Measurements from ENCODE around the gene KANSL2.
A peak's percentile ranks its signal among the peaks of the same experiment; 100 is the strongest.
"Not testable (repeated sequence)": the region's sequence is repeated elsewhere in the genome, so short reads cannot be mapped to it uniquely, and the experiment has no call there.

Gene KANSL2, protein sequence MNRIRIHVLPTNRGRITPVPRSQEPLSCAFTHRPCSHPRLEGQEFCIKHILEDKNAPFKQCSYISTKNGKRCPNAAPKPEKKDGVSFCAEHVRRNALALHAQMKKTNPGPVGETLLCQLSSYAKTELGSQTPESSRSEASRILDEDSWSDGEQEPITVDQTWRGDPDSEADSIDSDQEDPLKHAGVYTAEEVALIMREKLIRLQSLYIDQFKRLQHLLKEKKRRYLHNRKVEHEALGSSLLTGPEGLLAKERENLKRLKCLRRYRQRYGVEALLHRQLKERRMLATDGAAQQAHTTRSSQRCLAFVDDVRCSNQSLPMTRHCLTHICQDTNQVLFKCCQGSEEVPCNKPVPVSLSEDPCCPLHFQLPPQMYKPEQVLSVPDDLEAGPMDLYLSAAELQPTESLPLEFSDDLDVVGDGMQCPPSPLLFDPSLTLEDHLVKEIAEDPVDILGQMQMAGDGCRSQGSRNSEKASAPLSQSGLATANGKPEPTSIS

DNA sequence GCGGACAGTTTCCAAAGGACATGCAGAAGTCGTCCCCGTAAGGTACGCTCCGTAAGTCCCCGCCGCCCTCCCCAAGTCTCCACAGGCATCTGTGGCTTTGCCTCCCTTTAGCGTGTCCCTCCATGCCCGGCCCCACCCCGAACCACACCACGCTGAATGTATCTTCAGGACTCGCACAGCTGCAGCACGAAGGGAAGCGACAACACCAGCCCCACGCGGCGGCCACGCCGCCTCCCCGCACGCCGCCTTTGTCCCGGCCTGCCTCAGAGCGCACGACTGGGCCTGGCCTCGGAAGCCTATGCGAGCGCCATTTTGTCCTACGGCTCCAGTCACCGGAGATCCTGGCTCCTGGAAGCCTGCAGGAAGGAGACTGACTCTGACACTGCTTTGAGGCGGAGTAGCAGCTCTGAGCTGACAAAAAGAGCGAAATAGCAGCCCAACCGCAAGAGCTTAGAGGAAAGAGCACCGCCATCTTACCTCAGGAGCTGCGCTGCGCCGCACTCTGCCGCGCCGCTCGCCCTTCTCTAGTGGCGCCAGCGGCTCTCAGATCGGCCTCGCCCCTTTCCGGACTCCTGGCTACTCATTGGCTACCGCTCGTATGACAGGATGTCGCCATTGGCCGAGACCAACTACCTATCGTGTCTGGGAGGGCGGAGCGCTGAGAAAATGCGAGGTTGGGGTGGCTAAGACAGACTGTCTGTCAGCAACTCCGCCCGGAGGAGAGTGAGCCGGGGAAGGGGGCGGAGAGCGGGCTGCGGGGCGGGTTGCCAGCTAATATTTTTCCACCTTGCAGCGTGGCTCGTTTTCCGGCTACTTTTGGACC lies at the start of gene KANSL2:
Gene KANSL2, minus strand, starts transcription at position 529 of the 823 bp plus-strand sequence. CDS start 606 bp downstream, outside the sequence.
- DNase-seq (ENCODE audit: low read depth), result peak; percentile 90

DNA sequence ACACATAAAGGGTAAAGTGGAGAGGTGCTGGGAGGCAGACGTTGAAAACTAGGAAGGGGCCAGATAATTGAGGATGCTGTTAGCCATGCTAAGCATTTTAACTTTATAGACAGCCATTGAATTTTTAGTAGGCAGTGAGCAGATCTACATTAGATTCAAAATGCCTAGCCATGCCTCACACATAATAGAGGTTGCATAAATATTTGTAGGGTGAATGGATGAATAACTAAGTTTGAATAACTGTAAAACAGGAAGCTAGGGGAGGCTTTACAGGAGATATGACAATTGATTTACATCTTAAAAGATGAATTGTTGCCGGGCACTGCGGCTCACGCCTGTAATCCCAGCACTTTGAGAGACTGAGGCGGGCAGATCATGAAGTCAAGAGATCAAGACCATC lies 46.8 kb upstream of the KANSL2 start:
- no peak for DNase-seq (ENCODE audit: low read depth)

DNA sequence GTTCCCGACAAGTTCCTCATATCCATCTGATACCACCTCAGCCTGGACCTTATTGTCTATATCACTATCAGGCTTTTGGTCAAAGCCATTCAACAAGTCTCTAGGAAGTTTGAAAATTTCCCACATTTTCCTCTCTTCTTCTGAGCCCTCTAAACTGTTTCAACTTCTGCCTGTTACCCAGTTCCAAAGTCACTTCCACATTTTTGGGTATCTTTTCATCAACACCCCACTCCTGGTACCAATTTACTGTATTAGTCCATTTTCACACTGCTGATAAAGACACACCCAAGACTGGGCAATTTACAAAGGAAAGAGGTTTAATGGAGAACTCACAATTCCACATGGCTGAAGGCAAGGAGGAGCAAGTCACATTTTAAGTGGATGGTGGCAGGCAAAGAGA lies 38.7 kb upstream of the KANSL2 start:
- not testable (repeated sequence) for DNase-seq (ENCODE audit: low read depth)

GRCh38 chr12:48720171-48720570 lies 38.1 kb upstream of the KANSL2 start:
- DNase-seq (ENCODE audit: low read depth), result not testable (repeated sequence)

- not testable (repeated sequence) for DNase-seq (ENCODE audit: low read depth)
Observed at GRCh38 chr12:48719002-48719401, 37.0 kb upstream of the KANSL2 start.

GRCh38 chr12:48717252-48717695 lies 35.2 kb upstream of the KANSL2 start:
- no peak for DNase-seq (ENCODE audit: low read depth)

- DNase-seq (ENCODE audit: low read depth), result peak; percentile 98
Observed at GRCh38 chr12:48716493-48717251, 34.6 kb upstream of the KANSL2 start, which contains the start of gene CCNT1. CCNT1 (minus strand) TSS chr12:48716707; CDS start chr12:48716675, 32 bp downstream.

GRCh38 chr12:48716168-48716492 lies 34.1 kb upstream of the KANSL2 start:
- DNase-seq (ENCODE audit: low read depth), result no peak

- no peak for DNase-seq (ENCODE audit: low read depth)
Observed at GRCh38 chr12:48712209-48712608, 30.2 kb upstream of the KANSL2 start.

DNA sequence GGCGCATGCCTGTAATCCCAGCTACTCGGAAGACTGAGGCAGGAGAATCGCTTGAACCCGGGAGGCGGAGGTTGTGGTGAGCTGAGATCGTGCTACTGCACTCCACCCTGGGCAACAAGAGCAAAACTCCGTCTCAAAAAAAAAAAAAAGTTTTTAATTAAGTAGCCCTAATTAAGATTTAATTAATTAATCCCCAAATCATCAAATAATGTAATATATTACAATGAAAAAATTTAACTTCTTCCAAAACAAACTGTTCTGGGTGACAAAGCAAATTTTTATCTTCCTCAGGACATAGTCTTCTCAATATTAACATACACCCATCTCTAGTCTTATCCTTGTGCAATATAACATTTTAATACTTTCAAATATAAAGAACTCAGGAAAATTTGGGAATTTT lies 16.8 kb upstream of the KANSL2 start:
- DNase-seq (ENCODE audit: low read depth), result not testable (repeated sequence)

GRCh38 chr12:48696626-48697025 lies 14.6 kb upstream of the KANSL2 start:
- no peak for DNase-seq (ENCODE audit: low read depth)

- no peak for DNase-seq (ENCODE audit: low read depth)
Observed at GRCh38 chr12:48695859-48696258, 13.8 kb upstream of the KANSL2 start.

GRCh38 chr12:48694038-48694437 lies 12.0 kb upstream of the KANSL2 start:
- DNase-seq (ENCODE audit: low read depth), result no peak

- DNase-seq (ENCODE audit: low read depth), result no peak
Observed at GRCh38 chr12:48693572-48693971, 11.5 kb upstream of the KANSL2 start.

DNA sequence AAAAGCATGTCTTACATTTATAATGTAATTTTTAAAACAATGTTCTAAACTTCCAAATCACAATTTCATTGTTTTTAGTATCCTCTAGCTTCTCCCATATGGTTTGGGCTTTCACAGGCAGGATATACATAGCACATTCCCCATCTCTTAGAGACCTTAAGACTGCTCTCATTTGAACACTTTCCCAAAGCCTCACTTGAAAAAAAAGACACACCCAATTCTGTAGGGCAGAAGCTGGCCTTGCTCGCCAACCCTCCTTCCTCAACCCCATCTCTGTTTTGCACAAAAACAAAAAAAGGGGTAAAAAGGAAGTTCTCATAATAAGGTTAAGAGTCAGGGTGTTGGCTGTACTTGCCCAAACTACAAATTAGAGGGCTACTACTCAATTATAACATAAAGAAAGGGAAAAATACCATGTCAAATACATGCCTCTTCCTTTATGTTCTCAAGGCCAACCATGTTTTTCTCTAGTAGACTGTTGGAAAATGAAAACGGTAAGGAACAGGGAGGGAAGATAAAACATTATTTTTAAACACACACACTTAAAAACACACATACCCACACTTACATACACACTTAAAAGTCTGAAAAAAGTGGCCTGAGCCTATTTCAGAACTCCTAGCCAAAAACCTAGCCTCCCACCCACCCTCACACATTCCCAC lies 9.9 kb upstream of the KANSL2 start:
- no peak for DNase-seq (ENCODE audit: low read depth)

- no peak for DNase-seq (ENCODE audit: low read depth)
Observed at GRCh38 chr12:48690990-48691389, 9.0 kb upstream of the KANSL2 start.

DNA sequence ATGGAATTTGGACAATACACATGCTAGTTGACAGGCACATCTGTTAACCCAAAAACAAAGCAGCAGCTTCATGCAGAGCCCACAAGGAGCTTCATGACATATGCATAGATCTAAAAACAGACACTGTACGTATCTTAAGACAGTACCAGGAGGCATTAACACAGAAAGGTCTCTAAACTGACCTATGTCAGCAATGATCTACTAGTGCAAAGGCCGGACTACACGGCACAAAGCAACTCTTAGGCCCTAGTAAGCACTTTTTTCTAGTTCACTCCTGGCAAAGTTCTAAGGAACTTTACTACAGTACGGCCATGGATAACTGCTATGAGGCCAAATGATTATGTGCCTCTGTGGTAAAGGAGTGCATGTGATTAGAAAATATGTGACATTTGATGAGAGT lies 8.4 kb upstream of the KANSL2 start:
- DNase-seq (ENCODE audit: low read depth), result no peak

GRCh38 chr12:48688836-48689235 lies 6.8 kb upstream of the KANSL2 start:
- DNase-seq (ENCODE audit: low read depth), result no peak

GRCh38 chr12:48687592-48687991 lies 5.6 kb upstream of the KANSL2 start:
- DNase-seq (ENCODE audit: low read depth), result no peak

DNA sequence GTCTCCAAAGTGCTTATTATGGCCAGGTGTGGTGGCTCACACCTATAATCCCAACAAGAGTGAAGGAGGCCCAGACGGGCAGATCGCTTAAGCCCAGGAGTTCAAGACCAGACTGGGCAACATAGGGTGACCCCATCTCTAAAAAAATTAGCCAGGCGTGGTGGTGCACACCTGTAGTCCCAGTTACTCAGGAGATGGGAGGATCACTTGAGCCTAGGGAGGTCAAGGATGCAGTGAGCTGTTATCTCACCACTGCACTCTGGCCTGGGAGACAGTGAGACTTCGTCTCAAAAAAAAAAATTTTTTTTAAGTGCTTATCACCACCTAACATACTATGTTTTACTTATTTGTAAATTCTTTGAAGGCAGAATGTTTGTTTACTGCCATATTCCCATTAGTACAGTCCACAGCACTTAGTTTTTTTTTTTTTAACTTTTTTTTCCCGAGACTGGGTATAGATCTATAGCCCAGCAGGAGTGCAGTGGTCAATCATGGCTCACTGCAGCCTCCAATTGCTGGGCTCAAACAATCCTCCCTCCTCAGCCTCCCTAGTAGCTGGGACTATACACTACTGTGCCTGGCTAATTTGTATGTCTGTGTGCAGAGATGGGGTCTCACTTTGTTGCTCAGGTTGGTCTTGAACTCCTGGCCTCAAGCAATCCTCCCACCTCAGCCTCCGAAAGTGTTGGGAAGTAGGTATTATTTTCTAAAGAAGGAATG lies 4.7 kb upstream of the KANSL2 start:
- no peak for DNase-seq (ENCODE audit: low read depth)

DNA sequence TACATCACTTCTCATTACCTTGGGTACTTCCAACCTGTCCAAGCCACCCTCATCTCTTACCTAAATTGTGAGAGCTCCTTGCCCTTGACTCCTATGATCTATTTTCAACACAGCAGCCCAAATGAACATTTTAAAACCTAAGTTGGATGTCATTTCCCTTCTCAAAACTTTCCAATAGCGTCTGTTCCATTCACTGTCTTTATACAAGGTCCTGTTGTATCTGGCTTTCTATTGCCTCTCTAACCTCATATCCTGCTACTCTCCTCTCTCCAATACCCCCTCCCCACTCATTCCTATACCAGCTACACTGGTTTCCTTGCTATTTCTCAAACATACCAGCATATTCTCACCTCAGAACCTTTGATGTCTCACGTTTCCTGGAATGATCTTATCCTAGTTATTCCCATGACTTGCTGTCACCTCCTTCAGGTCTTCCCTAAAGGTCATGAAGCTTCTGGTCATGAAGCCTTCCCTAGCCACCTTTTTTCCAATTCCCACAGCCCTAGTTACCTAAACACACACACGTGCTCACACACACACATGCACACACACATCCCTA lies 4.1 kb upstream of the KANSL2 start:
- no peak for DNase-seq (ENCODE audit: low read depth)

All from HS-27A (cell line).